GM12873 (cell line): ENCODE measurements around the gene CPAMD8.

ENCODE experiments used
- CTCF ChIP-seq: IDR thresholded peaks from 2 replicates; pipeline ENCODE4 v1.5.1; 2012; ENCODE audit warnings: low read depth, mild to moderate bottlenecking, moderate library complexity, low read length, control low read depth; ENCODE audit not compliant: insufficient read depth; ENCODE audit errors: missing control alignments

Gene CPAMD8

DNA sequence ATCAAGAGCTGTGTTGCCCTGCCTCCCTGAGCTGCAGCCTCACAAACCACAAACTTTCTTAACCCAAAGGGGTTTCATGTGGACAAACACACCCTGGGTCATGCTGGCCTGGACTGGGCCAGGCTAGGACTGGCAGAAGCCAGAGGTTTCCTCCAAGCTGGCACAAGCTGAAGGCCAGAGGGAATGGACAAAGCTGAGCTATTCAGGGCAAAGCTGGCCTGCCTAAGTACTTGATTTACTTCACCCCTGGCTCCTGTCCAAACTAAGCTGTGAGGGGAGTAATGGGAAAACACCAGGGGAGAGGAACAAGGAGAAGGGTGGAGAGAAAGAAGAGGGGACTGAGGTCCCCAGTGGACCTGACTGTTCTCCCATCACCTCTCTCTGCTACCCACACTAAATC is 6.2 kb downstream of the CPAMD8 start:
- no peak for TF ChIP-seq CTCF

- no peak for TF ChIP-seq CTCF
Measured at GRCh38 chr19:17011485-17011884, 15.1 kb downstream of the CPAMD8 start.

- TF ChIP-seq CTCF: no peak
Measured at GRCh38 chr19:17006579-17006978, 20.0 kb downstream of the CPAMD8 start.

DNA sequence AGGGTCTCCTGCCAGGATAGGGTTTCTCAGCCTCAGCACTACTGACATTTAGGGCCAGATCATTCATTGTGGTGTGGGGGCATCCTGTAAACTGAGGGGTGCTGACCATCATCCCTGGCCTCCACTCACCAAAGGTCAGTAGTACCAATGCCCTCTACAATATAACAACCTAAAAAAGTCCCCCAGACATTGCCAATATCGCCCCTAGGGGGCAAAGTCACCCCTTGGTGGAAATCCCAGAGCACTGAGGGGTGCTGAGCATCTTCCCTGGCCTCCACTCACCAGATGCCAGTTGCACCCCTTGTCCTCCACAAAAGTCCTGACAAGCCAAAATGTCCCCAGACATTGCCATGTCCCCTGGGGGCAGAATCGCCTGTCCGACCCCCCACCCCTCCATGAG is 21.6 kb downstream of the CPAMD8 start:
- TF ChIP-seq CTCF: peak; percentile 33

GRCh38 chr19:17004386-17004785 is 22.2 kb downstream of the CPAMD8 start:
- TF ChIP-seq CTCF: no peak

- no peak for TF ChIP-seq CTCF
Measured at GRCh38 chr19:17002455-17002854, 24.2 kb downstream of the CPAMD8 start.

GRCh38 chr19:17001603-17002183 is 24.9 kb downstream of the CPAMD8 start:
- TF ChIP-seq CTCF: no peak
